Duodenal mucosa (tissue), 2 donors: ENCODE measurements around the gene RAB3GAP1.
"Not testable (repeated sequence)": the region's sequence is repeated elsewhere in the genome, so short reads cannot be mapped to it uniquely, and the experiment has no call there.

Experiments
- H3K27ac ChIP-seq: one replicate; pipeline ENCODE4 v1.7.0; 2013; ENCODE audit warnings: low read depth, low read length
- H3K27me3 ChIP-seq, 2 donors: one replicate each; pipeline ENCODE4 v1.7.0; 2013; ENCODE audit warnings: low read length in 2 of 2, control low read depth in 1 of 2; ENCODE audit not compliant: insufficient read depth in 2 of 2, control insufficient read depth in 1 of 2
- H3K36me3 ChIP-seq, 2 donors: one replicate each; pipeline ENCODE4 v1.7.0; 2013; ENCODE audit warnings: low read length in 2 of 2, control low read depth in 1 of 2; ENCODE audit not compliant: insufficient read depth in 2 of 2, control insufficient read depth in 1 of 2
- H3K4me1 ChIP-seq, 2 donors: one replicate each; pipeline ENCODE4 v1.7.0; 2013; ENCODE audit warnings: low read length in 2 of 2, control low read depth in 1 of 2; ENCODE audit not compliant: insufficient read depth in 2 of 2, control insufficient read depth in 1 of 2
- H3K4me3 ChIP-seq, 2 donors: one replicate each; pipeline ENCODE4 v1.7.0; 2013; ENCODE audit warnings: low read length in 2 of 2, low read depth in 1 of 2
- H3K9ac ChIP-seq, 2 donors: one replicate each; pipeline ENCODE4 v1.7.0; 2013; ENCODE audit warnings: low read length in 2 of 2, low read depth in 1 of 2
- H3K9me3 ChIP-seq, 2 donors: one replicate each; pipeline ENCODE4 v1.7.0; 2013; ENCODE audit warnings: low read length in 2 of 2, control low read depth in 1 of 2; ENCODE audit not compliant: control insufficient read depth in 1 of 2

Gene RAB3GAP1

GRCh38 chr2:135078417-135078816 is 26.3 kb downstream of the RAB3GAP1 start:
- H3K27me3 ChIP-seq: no peaks in the 10 kb centered on the region
- H3K9me3 ChIP-seq: peaks cover 0 to under 1% of the 10 kb centered on the region in 2 donors
- no peak overlapping the region for H3K27ac ChIP-seq
- H3K9ac ChIP-seq: no peak overlapping the region
- H3K4me1 ChIP-seq: peaks cover 0 to 8% of the 10 kb centered on the region in 2 donors
- no peaks in the 10 kb centered on the region for H3K36me3 ChIP-seq
- no peak overlapping the region for H3K4me3 ChIP-seq

GRCh38 chr2:135086222-135086621 is 34.1 kb downstream of the RAB3GAP1 start:
- H3K4me3 ChIP-seq: no peak overlapping the region
- no peaks in the 10 kb centered on the region for H3K27me3 ChIP-seq
- peaks cover 0 to under 1% of the 10 kb centered on the region in 2 donors for H3K4me1 ChIP-seq
- H3K9ac ChIP-seq: no peak overlapping the region
- H3K9me3 ChIP-seq: no peaks in the 10 kb centered on the region
- no peaks in the 10 kb centered on the region for H3K36me3 ChIP-seq
- H3K27ac ChIP-seq: no peak overlapping the region

DNA sequence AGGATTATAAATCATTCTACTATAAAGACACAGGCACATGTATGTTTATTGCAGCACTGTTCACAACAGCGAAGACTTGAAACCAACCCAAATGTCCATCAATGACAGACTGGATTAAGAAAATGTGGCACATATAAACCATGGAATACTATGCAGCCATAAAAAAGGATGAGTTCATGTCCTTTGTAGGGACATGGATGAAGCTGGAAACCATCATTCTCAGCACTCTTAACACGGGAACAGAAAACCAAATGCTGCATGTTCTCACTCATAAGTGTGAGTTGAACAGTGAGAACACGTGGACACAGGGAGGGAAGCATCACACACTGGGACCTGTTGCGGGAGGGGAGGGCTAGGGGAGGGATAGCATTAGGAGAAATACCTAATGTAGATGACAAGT is 37.5 kb downstream of the RAB3GAP1 start:
- H3K9ac ChIP-seq, H3K27me3 ChIP-seq, H3K36me3 ChIP-seq, H3K9me3 ChIP-seq, H3K27ac ChIP-seq, H3K4me3 ChIP-seq: not testable (repeated sequence)
- peaks cover 6 to 25% of the 10 kb centered on the region in 2 donors for H3K4me1 ChIP-seq

DNA sequence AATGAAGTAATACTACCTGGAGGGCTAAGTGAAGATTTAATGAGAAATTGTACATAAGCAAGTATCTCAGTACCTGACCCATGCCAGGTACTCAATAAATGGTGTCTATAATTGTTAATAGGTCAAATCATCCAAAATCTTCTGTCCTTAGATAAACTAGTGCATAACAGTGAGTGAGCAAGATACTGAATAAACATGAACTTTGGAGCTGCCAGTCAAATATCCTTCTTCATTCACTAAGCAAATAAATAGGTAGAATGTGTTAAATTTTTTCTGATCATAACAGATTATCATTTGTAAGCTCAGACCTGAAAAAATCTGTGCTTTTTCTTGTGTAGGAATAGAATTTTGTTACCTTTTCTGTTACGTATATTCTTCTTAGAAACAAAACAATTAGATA is 39.6 kb downstream of the RAB3GAP1 start:
- Histone ChIP-seq H3K4me3 (no peak overlapping the region), H3K27ac (no peak overlapping the region), H3K4me1 (peaks cover 6 to 25% of the 10 kb centered on the region in 2 donors), H3K27me3 (no peaks in the 10 kb centered on the region), H3K36me3 (peaks cover 5 to 7% of the 10 kb centered on the region in 2 donors), H3K9me3 (no peaks in the 10 kb centered on the region), H3K9ac (no peak overlapping the region)

DNA sequence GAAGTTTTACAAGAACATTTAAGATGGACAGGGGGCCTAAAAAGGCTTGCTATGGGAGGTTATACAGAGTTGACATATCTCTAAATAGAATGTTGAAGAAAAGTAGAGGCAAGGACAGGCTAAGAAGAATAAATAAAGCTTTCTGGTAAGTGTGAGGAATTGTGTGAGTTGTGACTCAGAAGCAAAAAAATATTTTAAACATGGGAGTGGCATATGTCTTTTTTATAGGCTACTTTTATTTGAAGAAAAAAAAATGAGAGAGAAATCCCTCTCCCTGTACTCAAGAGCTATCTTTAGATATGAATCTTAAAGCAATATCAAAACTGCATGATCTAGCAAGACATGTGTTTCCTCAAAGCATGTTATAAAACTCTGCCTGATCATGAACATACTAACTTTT is 41.1 kb downstream of the RAB3GAP1 start:
- no peak overlapping the region for H3K27ac ChIP-seq
- H3K4me1 ChIP-seq: peaks cover 6 to 25% of the 10 kb centered on the region in 2 donors
- no peak overlapping the region for H3K9ac ChIP-seq
- H3K9me3 ChIP-seq: no peaks in the 10 kb centered on the region
- H3K36me3 ChIP-seq: peaks cover 5 to 7% of the 10 kb centered on the region in 2 donors
- H3K27me3 ChIP-seq: no peaks in the 10 kb centered on the region
- no peak overlapping the region for H3K4me3 ChIP-seq

DNA sequence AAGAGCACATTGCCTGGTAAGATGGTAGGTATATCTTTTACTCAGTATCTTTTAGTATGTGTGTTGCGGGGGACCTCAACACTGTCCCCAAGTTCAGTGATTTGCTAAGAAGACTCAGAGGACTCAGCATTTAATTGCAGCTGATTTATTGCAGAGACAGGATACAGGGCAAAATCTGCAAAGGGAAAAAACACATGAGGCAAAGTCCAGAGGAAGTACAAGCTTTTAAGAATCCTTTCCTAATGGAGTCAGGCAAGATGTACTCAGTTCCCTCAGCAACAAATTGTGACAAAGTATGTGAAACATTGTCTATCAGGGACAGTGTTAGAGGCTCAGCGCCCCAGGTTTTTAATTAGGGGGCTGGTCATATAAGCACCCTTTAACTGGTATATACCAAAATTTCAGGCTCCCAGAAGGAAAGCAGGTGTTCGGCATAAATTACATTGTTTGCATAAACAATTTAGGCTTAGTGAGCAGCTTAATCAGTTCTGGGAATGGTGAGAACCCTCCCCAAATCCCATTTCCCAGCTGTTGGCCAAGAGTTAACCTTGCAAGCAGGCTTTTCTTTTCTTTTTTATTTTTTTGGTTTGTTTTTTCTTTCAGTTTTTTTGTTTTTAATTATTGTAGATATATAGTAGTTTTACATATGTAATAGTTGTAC is 41.7 kb downstream of the RAB3GAP1 start:
- no peaks in the 10 kb centered on the region for H3K27me3 ChIP-seq
- no peak overlapping the region for H3K27ac ChIP-seq
- no peak overlapping the region for H3K9ac ChIP-seq
- no peaks in the 10 kb centered on the region for H3K9me3 ChIP-seq
- H3K4me3 ChIP-seq: no peak overlapping the region
- H3K36me3 ChIP-seq: peaks cover 5 to 7% of the 10 kb centered on the region in 2 donors
- H3K4me1 ChIP-seq: peaks cover 6 to 25% of the 10 kb centered on the region in 2 donors

DNA sequence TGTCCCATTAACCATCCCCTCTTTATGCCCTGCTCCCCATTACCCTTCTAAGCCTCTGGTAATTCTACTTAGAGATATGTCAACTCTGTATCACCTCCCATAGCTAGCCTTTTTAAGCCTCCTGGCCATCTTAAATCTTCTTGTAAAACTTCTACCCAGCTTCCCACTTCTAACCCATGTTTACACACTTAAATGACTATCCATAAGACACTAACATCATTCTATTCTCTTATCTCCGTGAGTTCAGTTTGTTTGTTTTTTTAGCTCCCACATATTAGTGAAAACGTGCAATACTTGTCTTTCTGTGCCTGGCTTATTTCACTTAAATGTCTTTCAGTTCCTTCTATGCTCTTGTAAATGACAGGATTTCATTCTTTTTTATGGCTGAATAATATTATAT is 42.4 kb downstream of the RAB3GAP1 start:
- no peak overlapping the region for H3K9ac ChIP-seq
- peaks cover 6 to 25% of the 10 kb centered on the region in 2 donors for H3K4me1 ChIP-seq
- no peak overlapping the region for H3K27ac ChIP-seq
- H3K27me3 ChIP-seq: no peaks in the 10 kb centered on the region
- H3K4me3 ChIP-seq: no peak overlapping the region
- peaks cover 5 to 7% of the 10 kb centered on the region in 2 donors for H3K36me3 ChIP-seq
- H3K9me3 ChIP-seq: no peaks in the 10 kb centered on the region

GRCh38 chr2:135095591-135095990 is 43.5 kb downstream of the RAB3GAP1 start:
- Histone ChIP-seq H3K27me3 (no peaks in the 10 kb centered on the region), H3K9ac (no peak overlapping the region), H3K4me1 (peaks cover 6 to 34% of the 10 kb centered on the region in 2 donors), H3K27ac (no peak overlapping the region), H3K4me3 (no peak overlapping the region), H3K36me3 (peaks cover 5 to 7% of the 10 kb centered on the region in 2 donors), H3K9me3 (no peaks in the 10 kb centered on the region)

- Histone ChIP-seq H3K9me3 (no peaks in the 10 kb centered on the region), H3K4me1 (peaks cover 6 to 27% of the 10 kb centered on the region in 2 donors), H3K27ac (no peak overlapping the region), H3K27me3 (no peaks in the 10 kb centered on the region), H3K4me3 (no peak overlapping the region), H3K9ac (no peak overlapping the region), H3K36me3 (peaks cover 5 to 7% of the 10 kb centered on the region in 2 donors)
These were observed 44.8 kb downstream of the RAB3GAP1 start for GRCh38 chr2:135096665-135097446.

DNA sequence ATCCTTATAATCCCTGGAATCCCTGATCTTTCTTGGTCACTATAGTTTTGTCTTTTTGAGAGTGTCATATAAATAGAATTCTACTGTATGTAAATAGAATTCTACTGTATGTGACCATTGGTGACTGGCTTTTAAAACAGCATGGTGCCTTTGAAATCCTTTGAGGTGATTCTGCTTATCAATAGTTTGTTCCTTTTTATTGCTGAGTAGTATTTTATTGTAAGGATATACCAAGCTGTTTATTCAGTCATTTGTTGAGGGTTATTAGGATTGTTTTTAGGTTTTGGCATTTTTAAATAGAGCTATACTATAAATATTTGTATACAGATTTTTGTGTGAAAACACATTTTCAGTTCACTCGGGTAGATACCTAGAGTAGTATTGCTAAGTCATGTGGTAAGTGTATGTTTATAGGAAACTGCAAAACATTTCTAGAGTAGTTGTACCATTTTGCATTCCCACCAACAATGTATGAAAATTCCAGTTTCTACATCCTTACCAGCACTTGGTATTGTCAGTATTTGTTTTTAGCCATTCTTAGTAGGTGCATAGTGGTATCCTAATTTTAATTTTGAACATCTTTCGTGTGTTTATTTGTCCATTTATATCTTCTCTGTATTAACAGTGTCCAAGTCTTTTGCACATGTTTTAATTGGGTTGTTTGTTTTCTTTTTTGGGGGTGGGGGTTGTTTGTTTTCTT is 45.6 kb downstream of the RAB3GAP1 start:
- Histone ChIP-seq H3K4me3 (no peak overlapping the region), H3K4me1 (peaks cover 3 to 19% of the 10 kb centered on the region in 2 donors), H3K9me3 (no peaks in the 10 kb centered on the region)

More for the DNA sequence above, 45.6 kb downstream of the RAB3GAP1 start:
- Histone ChIP-seq H3K36me3 (peaks cover 5 to 7% of the 10 kb centered on the region in 2 donors), H3K9ac (no peak overlapping the region), H3K27me3 (no peaks in the 10 kb centered on the region), H3K27ac (no peak overlapping the region)
